ENCODE data around the gene NT5DC3.

The NT5DC3 gene

GRCh38 chr12:103791350-103791920, 49.6 kb downstream of the NT5DC3 start:
- TF ChIP-seq OSR1 (CRISPR knock-in tag; IDR thresholded peaks at IDR 0.05) = no peak
- no peak for TF ChIP-seq ZFP30 (CRISPR knock-in tag; IDR thresholded peaks at IDR 0.05)
- no peak for TF ChIP-seq TSHZ2 (CRISPR knock-in tag; IDR thresholded peaks at IDR 0.05)
- TF ChIP-seq ESRRG (CRISPR knock-in tag; IDR thresholded peaks at IDR 0.05) = no peak
- TF ChIP-seq POU6F1 (CRISPR knock-in tag; IDR thresholded peaks at IDR 0.05; ENCODE audit: borderline replicate concordance, low read depth) = no peak
- no peak for TF ChIP-seq PATZ1 (CRISPR knock-in tag; IDR thresholded peaks at IDR 0.05; ENCODE audit: borderline replicate concordance)
- no peak for TF ChIP-seq TOX (CRISPR knock-in tag; IDR thresholded peaks at IDR 0.05; ENCODE audit: borderline replicate concordance)
- TF ChIP-seq SNAI2 (CRISPR knock-in tag; IDR thresholded peaks at IDR 0.05) = no peak
- no peak for TF ChIP-seq ZC3H10 (CRISPR knock-in tag; IDR thresholded peaks at IDR 0.05)
- TF ChIP-seq ISL1 (CRISPR knock-in tag; IDR thresholded peaks at IDR 0.05) = no peak
- TF ChIP-seq GLIS3 (CRISPR knock-in tag; IDR thresholded peaks at IDR 0.05) = no peak
- no peak for TF ChIP-seq ZNF70 (CRISPR knock-in tag; IDR thresholded peaks at IDR 0.05)
- no peak for TF ChIP-seq BACH2 (CRISPR knock-in tag; IDR thresholded peaks at IDR 0.05; ENCODE audit: borderline replicate concordance)
- TF ChIP-seq TCF4 (CRISPR knock-in tag; IDR thresholded peaks at IDR 0.05; ENCODE audit: borderline replicate concordance) = no peak
- no peak for TF ChIP-seq ARNTL (CRISPR knock-in tag; IDR thresholded peaks at IDR 0.05; ENCODE audit: borderline replicate concordance, low read depth)
- TF ChIP-seq ZFP3 (CRISPR knock-in tag; IDR thresholded peaks at IDR 0.05) = no peak
- no peak for ATAC-seq

GRCh38 chr12:103786201-103786600, 54.8 kb downstream of the NT5DC3 start:
- no peak for ATAC-seq
- TF ChIP-seq PPARA (CRISPR knock-in tag; IDR thresholded peaks at IDR 0.05; ENCODE audit: borderline replicate concordance) (no peak), ESRRG (CRISPR knock-in tag; IDR thresholded peaks at IDR 0.05) (no peak), ZFP30 (CRISPR knock-in tag; IDR thresholded peaks at IDR 0.05) (no peak), ZNF565 (CRISPR knock-in tag; conservative IDR thresholded peaks at IDR 0.05; ENCODE audit: low read depth) (no peak), TSHZ2 (CRISPR knock-in tag; IDR thresholded peaks at IDR 0.05) (no peak), BACH2 (CRISPR knock-in tag; IDR thresholded peaks at IDR 0.05; ENCODE audit: borderline replicate concordance) (no peak)

- no peak for ATAC-seq
- no peak for TF ChIP-seq ZFP3 (CRISPR knock-in tag; IDR thresholded peaks at IDR 0.05)
- no peak for TF ChIP-seq CSRNP3 (CRISPR knock-in tag; IDR thresholded peaks at IDR 0.05)
- no peak for TF ChIP-seq TOX (CRISPR knock-in tag; IDR thresholded peaks at IDR 0.05; ENCODE audit: borderline replicate concordance)
These were observed 55.6 kb downstream of the NT5DC3 start for GRCh38 chr12:103785243-103786031.

Data from SK-N-SH treated with all-trans-retinoic acid at 6 μM for 48 hours (cell line).